DOHH2 (cell line): ENCODE data around the gene CDK5RAP2.

Experiments
- H3F3A ChIP-seq: fragments of 200-600 bp; sonication (generic), shearing (Covaris generic); 2 replicates; pipeline ENCODE4 v1.6.0; 2016; ENCODE audit warnings: antibody characterized with exemption, mild to moderate bottlenecking; ENCODE audit not compliant: control insufficient read depth, insufficient read depth
- H3K27ac ChIP-seq: fragments of 200-600 bp; sonication (generic); 2 replicates; pipeline ENCODE4 v1.5.1; 2014; ENCODE audit warnings: low read depth, mild to moderate bottlenecking, low read length, moderate library complexity
- H3K27me3 ChIP-seq: fragments of 200-600 bp; sonication (generic); 2 replicates; pipeline ENCODE4 v1.6.1; 2014; ENCODE audit warnings: mild to moderate bottlenecking, low read length, mixed read lengths; ENCODE audit not compliant: control insufficient read depth
- H3K36me3 ChIP-seq: fragments of 200-600 bp; sonication (generic); 2 replicates; pipeline ENCODE4 v1.6.1; 2014; ENCODE audit warnings: mild to moderate bottlenecking, low read length, moderate library complexity, mixed read lengths; ENCODE audit not compliant: control insufficient read depth
- H3K4me1 ChIP-seq: fragments of 200-600 bp; sonication (generic); 2 replicates; pipeline ENCODE4 v1.6.1; 2014; ENCODE audit warnings: mild to moderate bottlenecking, low read length, mixed read lengths; ENCODE audit not compliant: control insufficient read depth
- H3K4me2 ChIP-seq: fragments of 200-600 bp; sonication (generic); 2 replicates; pipeline ENCODE4 v1.6.0; 2014; ENCODE audit warnings: mild to moderate bottlenecking, low read length, moderate library complexity
- H3K4me3 ChIP-seq: fragments of 200-600 bp; sonication (generic); 2 replicates; pipeline ENCODE4 v1.5.1; 2014; ENCODE audit warnings: mild to moderate bottlenecking, low read length, mixed read lengths
- H3K79me2 ChIP-seq: fragments of 200-600 bp; sonication (generic); 2 replicates; pipeline ENCODE4 v1.6.1; 2014; ENCODE audit warnings: mild to moderate bottlenecking, low read length, mixed read lengths; ENCODE audit not compliant: control insufficient read depth
- H3K9me2 ChIP-seq: fragments of 200-600 bp; sonication (generic); replicated peaks from 2 replicates; pipeline ENCODE4 v1.6.1; 2014; ENCODE audit warnings: mild to moderate bottlenecking, low read length, mixed read lengths; ENCODE audit not compliant: control insufficient read depth
- H3K9me3 ChIP-seq: fragments of 200-600 bp; sonication (generic); 2 replicates; pipeline ENCODE4 v1.6.1; 2014; ENCODE audit warnings: antibody characterized with exemption, low read length, mixed read lengths; ENCODE audit not compliant: control insufficient read depth, insufficient read depth
- H4K20me1 ChIP-seq: fragments of 200-600 bp; sonication (generic); 2 replicates; pipeline ENCODE4 v1.6.0; 2014; ENCODE audit warnings: low read depth, mild to moderate bottlenecking, antibody characterized with exemption, low read length, moderate library complexity; ENCODE audit not compliant: control insufficient read depth, insufficient read depth
- EZH2phosphoT487 ChIP-seq: fragments of 200-600 bp; sonication (generic); IDR thresholded peaks from 2 replicates; pipeline ENCODE4 v1.6.1; 2017; ENCODE audit warnings: borderline replicate concordance, mild to moderate bottlenecking, antibody characterized with exemption, low read length, moderate library complexity, mixed read lengths
- TF ChIP-seq, protein P1 (sequence below): fragments of 200-600 bp; sonication (generic); IDR thresholded peaks from one replicate; pipeline ENCODE4 v1.5.1; 2014; ENCODE audit warnings: antibody characterized with exemption, mild to moderate bottlenecking, low read depth, low read length; ENCODE audit not compliant: poor library complexity, severe bottlenecking

CDK5RAP2 gene

GRCh38 chr9:120394058-120394669 is 185.8 kb downstream of the CDK5RAP2 start:
- peaks cover 78% of the 10 kb centered on the region for H3K36me3 ChIP-seq

GRCh38 chr9:120393386-120394057 is 186.4 kb downstream of the CDK5RAP2 start:
- H3K4me2 ChIP-seq, result no peak overlapping the region
- no peak for TF ChIP-seq EZH2phosphoT487
- TF ChIP-seq, protein P1, sequence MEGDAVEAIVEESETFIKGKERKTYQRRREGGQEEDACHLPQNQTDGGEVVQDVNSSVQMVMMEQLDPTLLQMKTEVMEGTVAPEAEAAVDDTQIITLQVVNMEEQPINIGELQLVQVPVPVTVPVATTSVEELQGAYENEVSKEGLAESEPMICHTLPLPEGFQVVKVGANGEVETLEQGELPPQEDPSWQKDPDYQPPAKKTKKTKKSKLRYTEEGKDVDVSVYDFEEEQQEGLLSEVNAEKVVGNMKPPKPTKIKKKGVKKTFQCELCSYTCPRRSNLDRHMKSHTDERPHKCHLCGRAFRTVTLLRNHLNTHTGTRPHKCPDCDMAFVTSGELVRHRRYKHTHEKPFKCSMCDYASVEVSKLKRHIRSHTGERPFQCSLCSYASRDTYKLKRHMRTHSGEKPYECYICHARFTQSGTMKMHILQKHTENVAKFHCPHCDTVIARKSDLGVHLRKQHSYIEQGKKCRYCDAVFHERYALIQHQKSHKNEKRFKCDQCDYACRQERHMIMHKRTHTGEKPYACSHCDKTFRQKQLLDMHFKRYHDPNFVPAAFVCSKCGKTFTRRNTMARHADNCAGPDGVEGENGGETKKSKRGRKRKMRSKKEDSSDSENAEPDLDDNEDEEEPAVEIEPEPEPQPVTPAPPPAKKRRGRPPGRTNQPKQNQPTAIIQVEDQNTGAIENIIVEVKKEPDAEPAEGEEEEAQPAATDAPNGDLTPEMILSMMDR, result no peak
- H3K27ac ChIP-seq, result no peak overlapping the region
- H3K4me3 ChIP-seq, result no peak overlapping the region
- no peaks in the 10 kb centered on the region for H3K4me1 ChIP-seq
- H4K20me1 ChIP-seq, result no peaks in the 10 kb centered on the region
- no peaks in the 10 kb centered on the region for H3K79me2 ChIP-seq
- no peaks in the 10 kb centered on the region for H3F3A ChIP-seq
- no peaks in the 10 kb centered on the region for H3K9me2 ChIP-seq
- no peaks in the 10 kb centered on the region for H3K9me3 ChIP-seq
- no peaks in the 10 kb centered on the region for H3K27me3 ChIP-seq
- peaks cover 79% of the 10 kb centered on the region for H3K36me3 ChIP-seq

More at GRCh38 chr9:120394058-120394669, 185.8 kb downstream of the CDK5RAP2 start:
- Histone ChIP-seq H3K27ac (no peak overlapping the region), H3K4me2 (no peak overlapping the region), H3K9me2 (no peaks in the 10 kb centered on the region), H4K20me1 (no peaks in the 10 kb centered on the region), H3K4me1 (no peaks in the 10 kb centered on the region), H3F3A (no peaks in the 10 kb centered on the region), H3K9me3 (no peaks in the 10 kb centered on the region), H3K79me2 (no peaks in the 10 kb centered on the region), H3K27me3 (no peaks in the 10 kb centered on the region), H3K4me3 (no peak overlapping the region)
- TF ChIP-seq EZH2phosphoT487, result no peak
- TF ChIP-seq, protein P1, result no peak

DNA sequence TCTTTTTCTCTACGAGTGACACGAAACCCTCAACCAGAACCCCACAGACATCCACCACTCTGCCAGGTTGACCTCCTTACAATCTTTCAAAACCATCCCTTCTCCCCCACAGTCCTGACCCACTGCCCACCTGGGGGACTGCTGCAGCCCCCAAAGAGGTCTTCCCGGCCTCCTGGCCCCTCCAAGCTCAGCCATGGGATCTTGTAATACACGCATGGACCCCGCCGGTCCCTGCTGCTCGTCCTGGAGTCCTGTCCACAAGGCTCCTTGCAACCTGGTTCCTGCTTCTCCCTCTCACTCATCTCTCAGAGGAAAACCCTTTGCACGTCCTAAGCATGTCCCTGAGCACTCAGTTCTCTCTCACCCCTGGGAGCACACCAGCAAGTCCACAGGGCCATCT is 187.3 kb downstream of the CDK5RAP2 start:
- Histone ChIP-seq H3F3A (no peaks in the 10 kb centered on the region), H3K79me2 (no peaks in the 10 kb centered on the region), H3K4me3 (no peak overlapping the region), H3K27me3 (no peaks in the 10 kb centered on the region), H3K9me2 (no peaks in the 10 kb centered on the region), H3K36me3 (peaks cover 75% of the 10 kb centered on the region), H4K20me1 (no peaks in the 10 kb centered on the region), H3K4me2 (no peak overlapping the region), H3K9me3 (no peaks in the 10 kb centered on the region), H3K27ac (no peak overlapping the region), H3K4me1 (no peaks in the 10 kb centered on the region)
- no peak for TF ChIP-seq EZH2phosphoT487

DNA sequence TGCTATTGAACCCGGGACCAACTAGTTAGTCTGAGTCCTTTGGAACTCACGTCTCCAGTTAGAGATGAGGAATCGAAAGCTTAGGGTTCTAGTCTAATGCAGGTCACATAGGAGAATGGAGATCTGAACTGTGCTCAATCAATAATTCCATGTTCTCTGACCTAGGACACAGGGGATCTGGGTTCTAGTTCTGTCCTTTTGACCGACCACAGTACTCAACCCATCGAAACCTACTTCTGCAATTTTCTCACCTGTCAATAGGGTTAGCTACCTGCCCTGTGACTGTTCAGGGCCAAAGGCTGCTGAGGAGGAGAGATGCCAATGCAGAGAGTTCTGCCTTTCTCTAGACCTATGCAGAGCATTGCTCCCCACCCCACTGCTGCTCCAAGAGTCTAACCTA is 187.7 kb downstream of the CDK5RAP2 start:
- TF ChIP-seq, protein P1, result no peak
- TF ChIP-seq EZH2phosphoT487, result no peak
- Histone ChIP-seq H3K9me3 (no peaks in the 10 kb centered on the region), H4K20me1 (no peaks in the 10 kb centered on the region), H3K27ac (no peak overlapping the region), H3F3A (no peaks in the 10 kb centered on the region), H3K4me1 (no peaks in the 10 kb centered on the region), H3K79me2 (no peaks in the 10 kb centered on the region), H3K4me2 (no peak overlapping the region), H3K36me3 (peaks cover 73% of the 10 kb centered on the region), H3K9me2 (no peaks in the 10 kb centered on the region), H3K27me3 (no peaks in the 10 kb centered on the region), H3K4me3 (no peak overlapping the region)
